ENCODE data around the gene AUTS2.

- TF ChIP-seq POLR2AphosphoS5 (IDR thresholded peaks at IDR 0.05; ENCODE audit: low read depth, low read length) (no peak), POLR2A (IDR thresholded peaks at IDR 0.05; ENCODE audit: low read depth, low read length) (no peak)
These were observed 333.9 kb downstream of the AUTS2 start for GRCh38 chr7:69932034-69932628.
